Dendritic cell treated with granulocyte-macrophage colony-stimulating factor and Interleukin-4, amounts not matched to agents 40 ng/mL and 50 ng/mL, for 4 days (primary cell): ENCODE data around the gene PRPSAP1.
A peak's percentile ranks its signal among the peaks of the same experiment; 100 is the strongest.

Source experiments
- H3K27ac Mint-ChIP-seq: one replicate; pipeline ENCODE4 v1.8.0; 2022; ENCODE audit warnings: mild to moderate bottlenecking, mixed read lengths
- H3K27me3 Mint-ChIP-seq: one replicate; pipeline ENCODE4 v1.8.0; 2022; ENCODE audit warnings: mild to moderate bottlenecking, mixed read lengths
- H3K36me3 Mint-ChIP-seq: one replicate; pipeline ENCODE4 v1.8.0; 2022; ENCODE audit warnings: low read depth, mixed read lengths
- H3K4me1 Mint-ChIP-seq: one replicate; pipeline ENCODE4 v1.8.0; 2022; ENCODE audit warnings: low read depth, mixed read lengths
- H3K4me3 Mint-ChIP-seq: one replicate; pipeline ENCODE4 v1.8.0; 2022; ENCODE audit warnings: mild to moderate bottlenecking, moderate library complexity, mixed read lengths
- H3K9me3 Mint-ChIP-seq: one replicate; pipeline ENCODE4 v1.8.0; 2022; ENCODE audit warnings: mixed read lengths
- intact Hi-C: fragments of 100-400 bp; cut with micrococcal nuclease; formaldehyde crosslinking; loops from one replicate; pipeline ENCODE4 v1.15.0; 2022

Gene PRPSAP1

GRCh38 chr17:76336756-76337412 lies 16.8 kb downstream of the PRPSAP1 start:
- Mint-ChIP-seq H3K4me1 (peaks cover 5% of the 10 kb centered on the region), H3K9me3 (no peaks in the 10 kb centered on the region), H3K36me3 (peaks cover 31% of the 10 kb centered on the region), H3K4me3 (no peak overlapping the region), H3K27me3 (no peaks in the 10 kb centered on the region), H3K27ac (no peak overlapping the region)
- intact Hi-C loops: no loop called here

- Mint-ChIP-seq H3K27ac (no peak overlapping the region), H3K4me3 (no peak overlapping the region), H3K36me3 (peaks cover 30% of the 10 kb centered on the region), H3K27me3 (no peaks in the 10 kb centered on the region), H3K9me3 (no peaks in the 10 kb centered on the region), H3K4me1 (peaks cover 5% of the 10 kb centered on the region)
- intact Hi-C loops: no loop called here
Observed at GRCh38 chr17:76335716-76336381, 17.9 kb downstream of the PRPSAP1 start.

GRCh38 chr17:76333673-76334505 lies 19.8 kb downstream of the PRPSAP1 start:
- intact Hi-C loops: no loop called here
- Mint-ChIP-seq H3K27me3 (no peaks in the 10 kb centered on the region), H3K4me1 (peaks cover 5% of the 10 kb centered on the region), H3K9me3 (no peaks in the 10 kb centered on the region), H3K4me3 (no peak overlapping the region), H3K36me3 (peaks cover 31% of the 10 kb centered on the region), H3K27ac (no peak overlapping the region)

GRCh38 chr17:76331083-76331482 lies 22.6 kb downstream of the PRPSAP1 start:
- Mint-ChIP-seq H3K4me1 (peaks cover 20% of the 10 kb centered on the region), H3K27ac (no peak overlapping the region), H3K36me3 (peaks cover 52% of the 10 kb centered on the region), H3K4me3 (no peak overlapping the region), H3K9me3 (no peaks in the 10 kb centered on the region), H3K27me3 (no peaks in the 10 kb centered on the region)
- intact Hi-C loops: no loop called here

GRCh38 chr17:76329664-76330063 lies 24.1 kb downstream of the PRPSAP1 start:
- Mint-ChIP-seq H3K4me3 (no peak overlapping the region), H3K4me1 (peaks cover 20% of the 10 kb centered on the region), H3K36me3 (peaks cover 66% of the 10 kb centered on the region), H3K27me3 (no peaks in the 10 kb centered on the region), H3K9me3 (no peaks in the 10 kb centered on the region), H3K27ac (no peak overlapping the region)
- intact Hi-C loops: no loop called here

GRCh38 chr17:76327696-76328095 lies 26.0 kb downstream of the PRPSAP1 start:
- peak overlapping the region; percentile 39 for H3K4me3 Mint-ChIP-seq
- intact Hi-C loops: no loop called here
- no peaks in the 10 kb centered on the region for H3K9me3 Mint-ChIP-seq
- H3K36me3 Mint-ChIP-seq: peaks cover 86% of the 10 kb centered on the region
- peaks cover 15% of the 10 kb centered on the region for H3K4me1 Mint-ChIP-seq
- H3K27ac Mint-ChIP-seq: peak overlapping the region; percentile 72
- H3K27me3 Mint-ChIP-seq: no peaks in the 10 kb centered on the region

DNA sequence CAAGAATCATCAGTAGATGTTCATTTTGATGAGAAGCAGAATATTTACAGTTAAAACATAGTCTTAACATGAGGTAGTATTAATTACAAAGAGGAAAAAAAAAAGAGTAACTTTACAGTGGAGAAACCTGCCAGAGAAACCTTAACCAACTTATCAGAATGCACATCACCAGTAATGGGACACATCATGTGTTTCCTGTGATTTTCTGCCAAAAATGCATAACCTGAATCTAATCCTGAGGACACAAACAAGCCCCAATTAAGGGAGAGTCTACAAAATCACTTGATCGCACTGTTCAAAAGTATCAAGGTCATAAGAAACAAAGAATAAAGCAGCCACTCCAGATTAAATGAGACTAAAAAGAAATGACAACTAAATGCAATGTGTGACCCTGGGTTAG lies 27.4 kb downstream of the PRPSAP1 start:
- Mint-ChIP-seq H3K27ac (no peak overlapping the region), H3K4me3 (no peak overlapping the region), H3K27me3 (no peaks in the 10 kb centered on the region), H3K4me1 (peaks cover 15% of the 10 kb centered on the region), H3K9me3 (no peaks in the 10 kb centered on the region), H3K36me3 (peaks cover 91% of the 10 kb centered on the region)
- intact Hi-C loops: no loop called here

DNA sequence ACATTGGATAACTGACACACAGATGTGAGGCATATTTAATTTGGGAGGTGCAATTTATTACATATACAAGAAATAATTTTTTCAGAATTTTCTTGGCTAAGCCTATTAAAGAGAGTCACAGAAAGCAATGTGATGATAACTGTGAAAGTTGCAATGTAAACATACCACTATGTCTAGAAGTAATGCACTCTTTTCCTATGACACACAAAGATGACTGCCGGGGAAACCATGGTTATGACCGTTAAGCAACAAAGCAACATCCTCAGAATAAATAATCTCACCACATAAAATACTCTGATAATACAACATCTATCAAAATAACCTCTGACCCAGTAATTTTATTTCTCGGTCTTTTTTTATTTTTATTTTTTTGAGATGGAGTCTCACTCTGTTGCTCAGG lies 35.1 kb downstream of the PRPSAP1 start:
- Mint-ChIP-seq H3K27me3 (no peaks in the 10 kb centered on the region), H3K4me1 (no peaks in the 10 kb centered on the region), H3K36me3 (peaks cover 78% of the 10 kb centered on the region), H3K4me3 (no peak overlapping the region), H3K9me3 (no peaks in the 10 kb centered on the region), H3K27ac (no peak overlapping the region)
- intact Hi-C loops: no loop called here

GRCh38 chr17:76317535-76317934 lies 36.2 kb downstream of the PRPSAP1 start:
- intact Hi-C loops: no loop called here
- Mint-ChIP-seq H3K36me3 (peaks cover 78% of the 10 kb centered on the region), H3K27ac (no peak overlapping the region), H3K4me3 (no peak overlapping the region), H3K27me3 (no peaks in the 10 kb centered on the region), H3K4me1 (no peaks in the 10 kb centered on the region), H3K9me3 (no peaks in the 10 kb centered on the region)

DNA sequence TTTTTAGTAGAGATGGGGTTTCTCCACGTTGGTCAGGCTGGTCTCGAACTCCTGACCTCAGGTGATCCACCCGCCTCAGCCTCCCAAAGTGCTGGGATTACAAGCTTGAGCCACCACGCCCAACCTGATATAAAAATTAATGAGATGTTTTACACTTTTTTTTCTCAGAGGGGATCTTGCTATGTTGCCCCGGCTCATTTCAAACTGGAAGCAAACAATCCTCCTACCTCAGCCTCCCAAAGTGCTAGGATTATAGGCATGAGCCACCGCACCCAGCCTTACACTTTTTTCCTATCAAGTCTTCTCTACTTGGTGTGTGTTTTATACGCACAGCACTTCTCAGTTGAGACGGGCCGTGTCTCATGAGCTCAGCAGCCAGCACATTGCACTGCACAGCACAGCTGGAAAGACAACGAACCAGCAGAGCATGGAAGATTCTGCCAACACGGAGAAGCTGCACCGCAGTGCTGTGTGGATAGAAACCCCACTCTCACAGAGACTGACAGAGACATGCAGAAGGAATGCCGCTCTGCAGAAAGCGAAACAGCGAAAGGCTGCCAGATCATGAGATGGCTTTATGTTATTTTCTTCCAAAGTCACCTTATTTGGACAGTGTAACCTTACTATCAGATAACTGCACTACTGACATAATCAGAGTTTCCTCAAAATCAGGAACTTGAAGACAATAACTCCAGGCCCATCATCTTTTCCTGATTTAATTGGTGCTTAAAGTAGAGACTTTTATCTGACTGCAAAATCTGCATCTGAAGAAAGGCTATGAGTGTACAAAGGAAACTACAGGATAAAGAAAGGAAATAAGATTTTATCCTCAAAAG lies 39.1 kb downstream of the PRPSAP1 start:
- peaks cover 77% of the 10 kb centered on the region for H3K36me3 Mint-ChIP-seq
- no peaks in the 10 kb centered on the region for H3K4me1 Mint-ChIP-seq
- no peaks in the 10 kb centered on the region for H3K27me3 Mint-ChIP-seq
- no peaks in the 10 kb centered on the region for H3K9me3 Mint-ChIP-seq
- H3K4me3 Mint-ChIP-seq: no peak overlapping the region
- no peak overlapping the region for H3K27ac Mint-ChIP-seq
- intact Hi-C loops: no loop called here

DNA sequence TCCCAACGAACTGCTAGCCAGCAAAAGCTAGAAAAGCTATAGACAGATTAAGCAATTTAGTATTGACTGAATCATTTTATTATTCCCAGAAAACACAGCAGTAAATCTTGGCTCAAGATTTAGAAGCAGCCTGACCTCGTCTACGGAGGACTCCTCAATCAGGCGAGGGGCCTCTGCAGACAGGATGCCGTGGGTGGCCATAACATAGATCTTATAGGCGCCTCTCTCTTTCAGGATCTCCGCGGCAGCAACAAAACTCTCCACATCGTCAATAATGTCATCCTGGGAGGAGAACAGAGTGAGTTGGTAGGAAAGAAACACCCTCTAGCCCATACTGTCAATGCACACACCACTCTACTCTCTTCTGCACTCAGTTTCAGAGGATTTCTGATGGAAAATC lies 41.0 kb downstream of the PRPSAP1 start:
- peaks cover 80% of the 10 kb centered on the region for H3K36me3 Mint-ChIP-seq
- H3K9me3 Mint-ChIP-seq: no peaks in the 10 kb centered on the region
- H3K4me1 Mint-ChIP-seq: no peaks in the 10 kb centered on the region
- H3K27me3 Mint-ChIP-seq: no peaks in the 10 kb centered on the region
- intact Hi-C loops: no loop called here
- no peak overlapping the region for H3K4me3 Mint-ChIP-seq
- H3K27ac Mint-ChIP-seq: no peak overlapping the region

- intact Hi-C loops: no loop called here
- Mint-ChIP-seq H3K27me3 (peaks cover 1% of the 10 kb centered on the region), H3K4me3 (no peak overlapping the region), H3K27ac (no peak overlapping the region), H3K9me3 (no peaks in the 10 kb centered on the region), H3K36me3 (peaks cover 69% of the 10 kb centered on the region), H3K4me1 (no peaks in the 10 kb centered on the region)
Observed at GRCh38 chr17:76309461-76309860, 44.3 kb downstream of the PRPSAP1 start.

DNA sequence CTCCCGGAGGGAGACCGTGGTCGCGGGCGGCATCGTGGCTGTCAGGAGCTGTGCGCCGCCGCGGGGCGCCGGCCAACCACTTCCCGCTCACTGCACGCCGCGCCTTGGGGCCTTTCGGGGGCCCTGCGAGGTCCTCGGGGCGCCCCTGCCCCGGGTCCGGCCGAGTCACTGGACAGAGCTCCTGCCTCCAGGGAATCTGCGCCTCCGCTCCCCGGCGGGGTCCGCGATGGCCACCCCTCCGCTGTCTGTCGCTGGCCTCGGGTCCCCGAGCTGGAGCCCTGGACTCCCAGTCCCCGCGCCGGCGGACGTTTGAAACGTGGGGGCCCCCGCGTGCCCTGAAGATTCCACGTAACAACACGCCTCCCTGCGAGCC lies 45.8 kb downstream of the PRPSAP1 start, which contains the start of gene QRICH2:
Gene QRICH2, minus strand, starts transcription at position 311 of the 373 bp plus-strand sequence. Its CDS starts 278 bp downstream, at position 33.
- H3K4me1 Mint-ChIP-seq: no peaks in the 10 kb centered on the region
- no peaks in the 10 kb centered on the region for H3K9me3 Mint-ChIP-seq
- intact Hi-C loops: no loop called here
- no peak within 1 kb of the TSS for H3K27ac Mint-ChIP-seq
- peaks cover 1% of the 10 kb centered on the region for H3K27me3 Mint-ChIP-seq
- H3K4me3 Mint-ChIP-seq: no peak within 1 kb of the TSS
- peaks cover 55% of the 10 kb centered on the region for H3K36me3 Mint-ChIP-seq
